GM12865 (cell line): ENCODE data around the gene HIPK3.
"Not testable (repeated sequence)": the region's sequence is repeated elsewhere in the genome, so short reads cannot be mapped to it uniquely, and the experiment has no call there.

Experiments
- DNase-seq: peaks from one replicate; pipeline ENCODE4 v3.0.0; 2010; ENCODE audit warnings: low read depth
- H3K4me3 ChIP-seq: 2 replicates; pipeline ENCODE4 v1.5.1; 2011; ENCODE audit warnings: mild to moderate bottlenecking, low read depth, low read length, control low read depth
- CTCF ChIP-seq: IDR thresholded peaks from 2 replicates; pipeline ENCODE4 v1.5.1; 2011; ENCODE audit warnings: low read length, control low read depth, low read depth, inconsistent platforms; ENCODE audit not compliant: insufficient read depth; ENCODE audit errors: missing control alignments

HIPK3 gene

DNA sequence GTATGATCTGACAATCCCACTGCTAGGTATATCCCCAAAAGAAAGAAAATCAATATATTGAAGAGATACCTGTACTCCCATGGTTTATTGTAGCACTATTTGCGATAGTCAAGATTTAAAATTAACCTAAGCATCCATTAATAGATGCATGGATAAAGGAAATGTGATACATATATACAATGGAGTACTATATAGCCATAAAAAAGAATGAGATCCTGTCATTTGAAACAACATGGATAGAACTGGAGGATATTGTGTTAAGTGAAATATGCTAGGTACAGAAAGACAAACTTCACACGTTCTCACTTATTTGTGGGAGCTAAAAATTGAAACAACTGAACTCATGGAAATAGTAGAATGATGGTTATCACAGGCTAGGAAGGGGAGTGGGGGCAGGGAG is 14.6 kb upstream of the HIPK3 start:
- DNase-seq: no peak
- no peak for TF ChIP-seq CTCF
- H3K4me3 ChIP-seq: no peak overlapping the region

GRCh38 chr11:33243654-33244053 is 13.5 kb upstream of the HIPK3 start:
- not testable (repeated sequence) for H3K4me3 ChIP-seq, DNase-seq

GRCh38 chr11:33248416-33248971 is 8.7 kb upstream of the HIPK3 start:
- H3K4me3 ChIP-seq: no peak overlapping the region
- no peak for TF ChIP-seq CTCF
- DNase-seq: no peak

GRCh38 chr11:33256031-33256812 is 959 bp upstream of the HIPK3 start:
- no peak for DNase-seq
- TF ChIP-seq CTCF: no peak
- peak overlapping the region; percentile 93 for H3K4me3 ChIP-seq

- no peak for DNase-seq
- H3K4me3 ChIP-seq: peak overlapping the region; percentile 93
- no peak for TF ChIP-seq CTCF
Observed at GRCh38 chr11:33256813-33257159, 395 bp upstream of the HIPK3 start.

GRCh38 chr11:33257897-33258630 is 883 bp downstream of the HIPK3 start:
- DNase-seq: peak; percentile 85
- TF ChIP-seq CTCF: peak; percentile 34
- peak overlapping the region; percentile 97 for H3K4me3 ChIP-seq

DNA sequence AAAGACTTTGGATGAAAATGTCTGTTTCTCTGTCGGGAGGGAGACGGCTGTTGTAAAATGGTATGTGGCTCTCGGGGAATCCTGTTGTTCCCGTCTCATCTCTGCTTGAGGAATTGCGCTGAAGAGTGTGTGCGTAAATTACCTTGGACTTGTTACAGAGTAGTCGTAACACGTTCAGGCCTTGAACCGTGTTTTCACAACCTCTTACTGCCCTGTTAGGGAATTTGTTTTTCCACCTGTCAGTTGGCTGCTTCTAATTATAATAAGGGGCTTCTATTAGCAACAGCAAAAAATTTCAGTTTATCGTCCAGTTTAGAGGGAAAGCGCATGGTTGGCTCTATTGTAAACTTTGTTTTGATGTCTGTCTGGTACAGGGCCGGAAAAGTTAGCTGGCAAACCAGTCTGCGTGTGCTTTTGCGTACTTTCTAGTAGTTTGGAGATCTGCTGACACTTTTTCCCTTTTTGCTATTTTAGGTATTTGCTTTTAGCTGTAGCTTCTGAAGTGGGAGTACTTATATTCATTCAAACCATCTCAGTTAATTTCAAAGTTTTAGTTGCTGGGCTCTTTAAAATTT is 1.5 kb downstream of the HIPK3 start:
- peak overlapping the region; percentile 97 for H3K4me3 ChIP-seq
- TF ChIP-seq CTCF: no peak
- no peak for DNase-seq
